A673 (cell line): ENCODE results near the gene CIC. TPM values are rescaled to one million over a fixed set of nuclear protein-coding genes. Genes with fewer than 3 reads are reported as not detected.

Experiments used
- BruUV-seq: library from RNA; stranded (reverse); fragments of 400-500 nt; replicated peaks from 2 replicates; lab custom pipeline; 2021; lab: Mats Ljungman, UMichigan
- CTCF ChIA-PET: fragments of 300-600 bp; sonication (Branson Sonifier 250); formaldehyde crosslinking; loops from one replicate; lab custom pipeline; 2022; ENCODE audit warnings: antibody characterized with exemption; lab: Charles Lee
- POLR2A ChIA-PET: fragments of 300-600 bp; sonication (Branson Sonifier 250); formaldehyde crosslinking; loops from one replicate; lab custom pipeline; 2022; ENCODE audit warnings: antibody characterized with exemption; ENCODE audit not compliant: low non-redundant PET; lab: Charles Lee
- DNase-seq: peaks from one replicate; pipeline ENCODE4 v3.0.0-alpha.2; 2015; ENCODE audit warnings: low spot score
- H3K27ac ChIP-seq: fragments of 200-600 bp; sonication (generic); 2 replicates; pipeline ENCODE4 v1.5.1; 2016; ENCODE audit warnings: mixed run types, low read depth, mild to moderate bottlenecking, mixed read lengths, antibody characterized with exemption, low read length; ENCODE audit not compliant: poor library complexity, severe bottlenecking
- H3K27me3 ChIP-seq: fragments of 200-600 bp; sonication (generic); replicated peaks from 2 replicates; pipeline ENCODE4 v1.6.1; 2017; ENCODE audit warnings: mixed run types, low read depth, mild to moderate bottlenecking, mixed read lengths, antibody characterized with exemption, low read length; ENCODE audit not compliant: insufficient read depth, poor library complexity
- H3K36me3 ChIP-seq: fragments of 200-600 bp; sonication (generic); 2 replicates; pipeline ENCODE4 v1.6.1; 2016; ENCODE audit warnings: mixed run types, mild to moderate bottlenecking, mixed read lengths, antibody characterized with exemption, low read length; ENCODE audit not compliant: insufficient read depth, poor library complexity, severe bottlenecking
- H3K4me1 ChIP-seq: fragments of 200-600 bp; sonication (generic); 2 replicates; pipeline ENCODE4 v1.6.1; 2017; ENCODE audit warnings: mixed run types, mild to moderate bottlenecking, mixed read lengths, antibody characterized with exemption, low read length; ENCODE audit not compliant: insufficient read depth, poor library complexity, severe bottlenecking
- H3K4me3 ChIP-seq: fragments of 200-600 bp; sonication (generic); 2 replicates; pipeline ENCODE4 v1.5.1; 2016; ENCODE audit warnings: low read depth, mixed run types, mild to moderate bottlenecking, mixed read lengths, low read length; ENCODE audit not compliant: poor library complexity, severe bottlenecking
- H3K9me3 ChIP-seq: fragments of 200-600 bp; sonication (generic); 2 replicates; pipeline ENCODE4 v1.6.1; 2016; ENCODE audit warnings: mixed run types, low read depth, mild to moderate bottlenecking, mixed read lengths, antibody characterized with exemption, low read length; ENCODE audit not compliant: poor library complexity, severe bottlenecking
- CTCF ChIP-seq: fragments of 300-800, 200-600 bp; sonication (generic); conservative IDR thresholded peaks from 2 replicates; pipeline ENCODE4 v1.5.1; 2017; ENCODE audit warnings: low read depth, mild to moderate bottlenecking, antibody characterized with exemption, low read length, moderate library complexity, mixed read lengths
- EZH2 ChIP-seq: fragments of 200-600 bp; sonication (generic); IDR thresholded peaks from 2 replicates; pipeline ENCODE4 v1.6.1; 2017; ENCODE audit warnings: borderline replicate concordance, low read depth, mild to moderate bottlenecking, mixed read lengths, antibody characterized with exemption, low read length; ENCODE audit not compliant: poor library complexity, severe bottlenecking
- intact Hi-C: fragments of 100-400 bp; cut with micrococcal nuclease; formaldehyde crosslinking; loops from one replicate; pipeline ENCODE4 v1.10.0; 2022; ENCODE audit not compliant: unreplicated experiment
- total RNA-seq: library from RNA; stranded (reverse); gene quantifications from 2 replicates; pipeline ENCODE4 v1.2.3, GENCODE V29; 2021

CIC gene
- total RNA-seq, 1 experiment from 2014 or later, result 80.3 TPM

- no peaks in the 10 kb centered on the region for H3K36me3 ChIP-seq
- peaks cover 9% of the 10 kb centered on the region for H3K27me3 ChIP-seq
- ChIA-PET CTCF (interaction anchor here (0.6 kb wide), 1 partner anchor 84 kb away, joined by 3 read pairs; no protein-coding TSS in a partner anchor), POLR2A (no interaction called here)
- peaks cover 5% of the 10 kb centered on the region for H3K4me1 ChIP-seq
- H3K27ac ChIP-seq, result no peak overlapping the region
- intact Hi-C loops, result no loop called here
- BruUV-seq, result no TSS peak
- TF ChIP-seq CTCF (no peak), EZH2 (no peak)
- DNase-seq, result no peak
- H3K9me3 ChIP-seq, result no peaks in the 10 kb centered on the region
- no peak overlapping the region for H3K4me3 ChIP-seq
These were observed 53.3 kb downstream of the CIC start for GRCh38 chr19:42322305-42322704.

- H3K27ac ChIP-seq, result no peak overlapping the region
- DNase-seq, result no peak
- ChIA-PET POLR2A (no interaction called here), CTCF (no interaction called here)
- H3K27me3 ChIP-seq, result peaks cover 9% of the 10 kb centered on the region
- H3K36me3 ChIP-seq, result no peaks in the 10 kb centered on the region
- no peak overlapping the region for H3K4me3 ChIP-seq
- no peaks in the 10 kb centered on the region for H3K9me3 ChIP-seq
- TF ChIP-seq CTCF (no peak), EZH2 (no peak)
- BruUV-seq, result no TSS peak
- intact Hi-C loops, result no loop called here
- H3K4me1 ChIP-seq, result peaks cover 5% of the 10 kb centered on the region
These were observed 54.4 kb downstream of the CIC start for GRCh38 chr19:42323473-42323851.

GRCh38 chr19:42323852-42324654 is 55.0 kb downstream of the CIC start:
- no peak overlapping the region for H3K27ac ChIP-seq
- no peaks in the 10 kb centered on the region for H3K9me3 ChIP-seq
- CTCF ChIA-PET, result no interaction called here
- H3K4me1 ChIP-seq, result peaks cover 5% of the 10 kb centered on the region
- H3K27me3 ChIP-seq, result peaks cover 9% of the 10 kb centered on the region
- no peaks in the 10 kb centered on the region for H3K36me3 ChIP-seq
- peak; percentile 37 for DNase-seq
- intact Hi-C loops, result no loop called here
- POLR2A ChIA-PET, result interaction anchor here (0.6 kb wide), 1 partner anchor 1898 kb away, joined by 5 read pairs; no protein-coding TSS in a partner anchor
- H3K4me3 ChIP-seq, result peak overlapping the region; percentile 88
- BruUV-seq, result no TSS peak
- TF ChIP-seq CTCF (0 out of 2 replicates have a peak, but pooled peaks have one; percentile 21), EZH2 (no peak)
